Ramos (cell line): ENCODE measurements around the gene PCSK2.

Experiments
- in situ Hi-C: fragments of 300-500 bp; cut with MboI; formaldehyde crosslinking; loops from one replicate; pipeline ENCODE4 v1.14.3; 2022; ENCODE audit warnings: low sequenced_read_pairs; ENCODE audit not compliant: unreplicated experiment

Gene PCSK2

DNA sequence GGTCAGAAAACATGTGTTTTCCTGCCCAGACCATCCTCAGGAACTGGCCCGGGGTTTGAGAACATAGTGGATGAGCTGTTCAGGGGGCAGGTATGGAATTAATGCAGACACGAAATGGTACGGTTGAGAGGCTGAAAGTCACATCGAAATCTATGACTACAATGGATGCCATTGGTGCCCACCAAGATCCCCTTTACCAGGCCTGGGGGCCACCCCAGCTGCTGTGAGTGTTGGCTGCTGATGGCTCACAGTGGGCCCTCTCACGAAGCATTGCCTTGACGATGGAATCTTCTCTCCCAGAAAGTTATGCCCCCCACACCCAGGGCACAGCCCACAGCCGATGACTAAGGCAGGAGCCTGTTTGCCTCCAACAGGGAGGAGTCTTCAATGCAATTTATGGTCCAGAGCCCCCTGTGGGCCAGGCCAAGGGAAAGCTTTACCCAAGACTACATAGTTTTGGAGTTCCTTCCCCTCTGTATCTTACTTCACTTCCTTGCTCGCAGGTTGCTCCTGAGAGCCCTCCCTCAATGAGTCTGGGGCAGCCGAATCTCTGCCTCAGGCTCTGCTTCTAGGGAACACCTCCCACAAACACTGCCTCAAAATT lies 211.7 kb downstream of the PCSK2 start:
- in situ Hi-C loops = no loop called here

DNA sequence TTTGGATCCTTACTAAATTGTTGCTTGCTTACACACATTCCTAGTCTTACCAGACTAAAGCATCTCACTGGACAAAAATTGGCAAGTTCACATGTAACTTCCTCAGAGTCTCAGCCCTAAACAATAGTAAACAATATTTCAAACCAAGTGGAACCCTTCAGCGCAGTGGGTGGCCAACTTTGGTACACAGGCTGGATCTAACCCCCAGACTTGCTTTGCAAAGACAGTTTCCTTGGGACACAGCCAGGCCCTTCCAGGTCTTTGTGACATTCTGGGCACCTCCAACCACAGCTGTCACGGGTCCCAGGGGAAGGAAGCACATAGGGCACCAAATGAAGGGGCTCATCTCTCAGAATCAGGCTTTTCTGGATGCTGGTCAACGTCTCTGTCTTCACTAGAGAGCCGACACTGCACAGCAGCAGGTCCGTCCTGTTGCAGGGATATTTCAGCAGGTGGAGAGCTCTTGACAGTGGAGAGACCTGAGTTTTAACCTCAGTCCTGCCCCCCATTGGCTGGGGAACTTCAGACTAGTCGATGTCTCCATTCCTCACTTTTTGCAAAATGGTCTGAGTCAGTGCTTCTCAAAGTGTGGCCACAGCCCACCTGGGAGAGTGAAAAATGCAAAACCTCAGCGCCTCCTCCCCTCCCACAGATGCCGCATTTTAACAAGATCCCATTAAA lies 212.9 kb downstream of the PCSK2 start:
- in situ Hi-C loops = no loop called here

DNA sequence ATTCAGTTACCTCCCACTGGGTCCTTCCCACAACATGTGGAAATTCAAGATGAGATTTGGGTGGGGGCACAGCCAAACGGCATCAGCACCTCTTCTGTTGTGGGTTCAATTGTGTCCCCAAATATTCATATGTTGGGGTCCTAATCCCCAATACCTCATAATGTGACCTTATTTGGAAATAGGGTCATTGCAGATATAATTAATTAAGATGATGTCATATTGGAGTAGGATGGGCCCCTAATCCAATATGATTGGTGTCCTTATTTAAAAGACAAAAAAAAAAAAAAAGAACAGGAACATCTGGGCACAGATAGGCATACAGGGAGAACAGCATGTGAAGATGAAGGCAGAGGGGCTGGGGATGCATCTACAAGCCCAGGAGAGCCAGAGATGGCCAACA lies 214.9 kb downstream of the PCSK2 start:
- in situ Hi-C loops = no loop called here

DNA sequence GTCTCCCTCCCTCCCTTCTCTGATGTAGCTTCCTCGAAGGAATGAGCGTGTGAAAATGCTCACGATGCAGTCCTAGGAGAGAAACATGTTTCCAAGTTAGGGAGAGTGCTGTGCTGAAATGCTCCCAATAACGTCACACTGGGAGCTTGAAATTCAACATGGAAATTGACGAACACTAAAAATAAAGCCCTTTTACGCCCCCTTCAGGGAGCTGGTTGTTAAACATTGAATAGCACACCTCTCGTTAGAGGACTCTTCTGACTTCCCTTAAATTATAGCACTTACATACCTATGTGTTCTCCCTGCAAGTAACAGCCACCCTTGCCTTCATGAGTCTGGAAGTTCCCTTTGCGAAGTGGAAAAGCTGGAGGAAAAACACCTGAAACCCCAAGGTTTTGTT lies 215.7 kb downstream of the PCSK2 start:
- in situ Hi-C loops = no loop called here

DNA sequence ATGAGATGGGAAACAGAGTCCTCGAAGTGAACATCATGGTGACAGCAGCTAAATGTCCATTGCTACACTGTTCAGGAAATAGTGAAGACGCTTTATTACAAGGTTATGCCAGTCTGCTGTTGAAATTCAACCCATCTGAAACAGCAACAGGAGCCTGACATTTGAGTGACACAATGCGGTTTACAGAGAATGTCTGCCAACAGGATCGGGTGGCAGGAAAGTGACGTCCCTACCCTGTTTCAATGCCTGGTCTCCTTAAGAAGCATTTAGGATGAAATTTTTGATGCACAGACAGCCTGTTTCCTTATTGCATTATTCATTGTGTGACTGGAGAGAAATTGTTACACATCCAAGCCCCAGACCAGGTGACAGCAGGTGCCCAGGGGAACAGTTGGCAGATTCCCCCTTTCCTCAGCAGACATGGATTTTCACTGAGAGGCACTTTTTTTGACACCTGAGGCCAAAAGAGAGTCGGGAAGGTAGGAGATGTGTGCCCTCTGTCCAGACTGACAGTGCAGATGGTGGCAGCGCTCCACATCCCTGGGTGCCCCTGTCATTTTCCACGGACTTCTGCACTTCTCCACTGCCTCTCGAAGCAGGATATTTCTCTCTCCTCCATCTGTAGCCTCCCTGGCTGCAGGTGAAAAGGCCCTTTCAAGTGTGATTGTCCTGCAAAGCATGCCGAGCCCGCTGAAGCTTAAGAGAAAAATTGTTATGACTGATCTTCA lies 216.5 kb downstream of the PCSK2 start:
- in situ Hi-C loops = no loop called here

DNA sequence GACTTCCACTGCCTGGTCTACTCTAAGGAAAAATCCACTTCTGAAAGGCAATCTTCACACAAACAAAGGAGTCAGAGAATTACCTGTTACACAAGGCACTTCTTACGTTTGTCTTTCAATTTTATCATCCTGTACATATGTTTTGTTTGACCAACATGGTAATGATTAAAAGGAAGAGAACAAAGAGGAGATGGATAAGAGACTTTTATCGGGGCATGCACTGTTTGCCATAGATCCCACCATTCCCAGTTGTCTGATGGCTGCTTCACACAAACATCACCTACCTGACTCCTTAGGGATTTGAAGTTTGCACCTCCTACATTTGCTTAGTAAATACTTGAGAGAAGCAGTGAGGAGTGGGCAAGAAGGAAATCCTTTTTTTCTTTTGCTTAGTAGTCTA lies 217.3 kb downstream of the PCSK2 start:
- in situ Hi-C loops = no loop called here

DNA sequence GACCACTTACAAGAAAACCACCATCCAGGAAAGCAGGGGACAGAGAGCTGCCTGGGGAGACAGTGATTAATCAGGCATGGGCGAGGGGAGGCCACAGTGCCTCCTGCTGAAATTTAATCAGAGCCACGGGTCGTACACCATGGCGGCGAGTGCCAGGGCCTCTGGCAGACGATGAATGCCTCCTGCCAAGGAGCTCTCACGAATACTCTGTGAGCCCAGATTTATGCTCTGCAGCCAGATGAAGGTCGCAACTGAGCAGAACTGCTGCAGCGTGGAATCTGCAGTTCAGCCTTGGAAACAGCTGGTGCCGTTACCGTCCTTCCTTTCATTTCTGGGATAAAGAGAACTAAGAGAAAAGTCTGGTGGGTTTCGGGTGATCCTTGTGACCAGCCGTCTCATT lies 218.7 kb downstream of the PCSK2 start:
- in situ Hi-C loops = no loop called here

DNA sequence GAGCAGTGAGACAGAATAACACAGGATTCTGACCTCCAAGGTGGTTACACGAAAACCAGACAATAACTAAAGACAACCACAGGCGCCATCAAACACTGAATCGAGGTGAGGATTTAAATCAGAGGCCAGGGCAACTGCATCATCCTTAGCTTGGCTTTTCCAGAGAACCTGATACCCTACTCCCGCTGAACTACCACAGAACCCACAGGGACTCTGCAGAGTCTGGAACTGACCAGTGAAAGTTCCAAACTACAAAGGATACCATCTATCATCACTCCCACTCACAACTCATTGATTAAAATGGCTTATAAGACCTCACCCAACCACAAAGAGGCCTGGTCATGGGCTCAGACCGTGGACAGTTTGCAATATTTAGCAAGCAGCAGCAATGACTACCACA lies 219.3 kb downstream of the PCSK2 start:
- in situ Hi-C loops = no loop called here

DNA sequence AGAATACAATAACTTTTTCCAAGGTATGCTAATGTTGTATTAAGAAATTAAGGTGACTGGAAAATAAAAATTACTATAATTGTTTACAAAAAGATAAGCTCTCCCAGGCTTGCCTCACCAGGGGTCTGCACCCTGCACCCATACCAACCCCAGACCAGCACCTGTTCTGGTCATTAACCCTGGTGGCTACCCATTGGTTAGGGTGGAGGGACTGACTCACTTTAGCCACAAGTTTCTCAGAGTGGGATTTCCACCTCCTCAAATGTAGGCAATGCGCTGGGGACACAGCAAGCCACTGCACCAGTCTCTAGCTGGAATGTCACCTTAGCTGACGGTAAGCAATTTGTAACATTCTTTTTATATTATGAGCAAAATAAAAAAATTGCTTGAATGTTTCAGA lies 221.2 kb downstream of the PCSK2 start:
- in situ Hi-C loops = no loop called here

DNA sequence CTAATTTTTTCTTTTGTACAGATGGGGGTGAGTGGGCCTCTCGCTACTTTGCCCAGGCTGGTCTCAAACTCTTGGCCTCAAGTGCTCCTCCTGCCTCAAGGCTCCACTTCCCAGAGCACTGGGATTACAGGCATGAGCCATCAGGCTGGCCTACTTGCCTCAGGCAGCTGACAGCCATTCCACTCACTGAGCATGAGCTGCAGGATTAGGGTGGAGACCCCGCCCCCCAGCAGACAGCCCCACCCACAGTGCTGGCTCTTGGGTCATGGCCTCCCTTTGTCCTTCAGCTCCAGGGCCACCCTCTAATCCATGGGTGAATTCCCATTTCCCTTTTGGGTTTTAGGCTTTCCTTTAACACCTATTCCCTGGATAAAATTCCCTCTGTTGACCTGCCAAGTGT lies 222.2 kb downstream of the PCSK2 start:
- in situ Hi-C loops = no loop called here

DNA sequence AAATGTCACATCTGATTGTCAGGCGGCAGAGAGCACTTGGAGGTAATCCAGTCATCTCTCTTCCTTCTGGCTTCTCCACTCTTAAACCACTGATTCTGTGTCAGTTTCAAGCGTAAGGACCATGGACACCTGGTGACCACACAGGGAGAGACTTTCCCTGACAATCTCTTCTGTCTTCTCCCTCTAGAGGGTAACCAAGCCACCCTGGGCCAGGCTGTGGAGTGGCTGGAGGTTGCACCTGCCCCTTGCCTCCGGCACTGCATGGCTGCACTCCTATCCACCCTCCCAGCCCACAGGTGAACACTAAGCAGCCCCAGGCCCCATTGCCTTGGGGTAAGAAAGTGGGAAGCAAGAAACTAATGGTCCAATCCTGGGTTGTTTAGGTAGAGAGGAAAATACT lies 225.6 kb downstream of the PCSK2 start:
- in situ Hi-C loops = no loop called here

DNA sequence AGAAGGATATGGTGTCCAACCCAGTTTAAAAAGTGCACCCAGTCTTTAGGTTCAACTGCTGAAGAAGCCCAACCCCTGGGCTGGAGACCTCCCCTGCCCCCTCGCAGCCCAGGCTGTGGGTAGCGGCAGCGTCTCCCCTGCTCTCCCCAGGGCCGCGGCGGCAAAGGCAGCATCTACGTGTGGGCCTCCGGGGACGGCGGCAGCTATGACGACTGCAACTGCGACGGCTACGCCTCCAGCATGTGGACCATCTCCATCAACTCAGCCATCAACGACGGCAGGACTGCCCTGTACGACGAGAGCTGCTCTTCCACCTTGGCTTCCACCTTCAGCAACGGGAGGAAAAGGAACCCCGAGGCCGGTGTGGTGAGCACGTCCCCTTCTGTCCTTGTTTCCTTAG lies 226.8 kb downstream of the PCSK2 start:
- in situ Hi-C loops = no loop called here

DNA sequence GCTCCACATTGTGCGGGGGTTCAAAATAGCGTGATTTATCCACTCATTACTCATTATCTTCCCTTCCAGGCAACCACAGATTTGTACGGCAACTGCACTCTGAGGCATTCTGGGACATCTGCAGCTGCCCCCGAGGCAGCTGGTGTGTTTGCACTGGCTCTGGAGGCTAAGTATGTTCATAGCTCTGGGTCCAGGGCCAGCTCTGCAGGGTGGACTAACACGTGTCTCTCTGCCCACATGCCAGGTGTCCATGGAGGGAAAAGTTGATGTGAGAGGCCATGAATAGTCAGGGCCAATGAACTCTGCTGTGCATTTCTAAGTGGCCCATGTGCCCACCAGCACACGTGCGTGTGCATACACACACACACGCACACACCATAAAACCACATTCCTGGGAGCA lies 229.4 kb downstream of the PCSK2 start:
- in situ Hi-C loops = no loop called here

DNA sequence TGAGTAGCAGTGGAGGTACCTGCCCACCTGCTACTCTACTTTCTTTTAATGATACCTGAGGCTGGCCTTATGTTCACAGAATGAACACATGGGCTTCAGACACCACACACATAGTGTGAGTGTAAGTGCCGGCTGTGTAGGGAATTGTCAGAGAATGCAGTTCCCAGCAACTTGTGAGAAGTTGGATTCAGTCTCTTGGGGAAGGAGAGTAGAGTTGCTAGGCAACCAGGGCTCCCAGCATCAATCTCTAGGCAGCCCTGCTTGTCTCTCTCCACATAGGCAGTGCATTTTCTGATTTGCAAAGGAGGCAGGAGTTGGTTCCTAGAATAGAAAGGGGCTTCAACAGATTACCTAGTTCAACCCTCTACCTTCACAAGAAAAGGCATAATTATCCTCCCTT lies 230.2 kb downstream of the PCSK2 start:
- in situ Hi-C loops = no loop called here

DNA sequence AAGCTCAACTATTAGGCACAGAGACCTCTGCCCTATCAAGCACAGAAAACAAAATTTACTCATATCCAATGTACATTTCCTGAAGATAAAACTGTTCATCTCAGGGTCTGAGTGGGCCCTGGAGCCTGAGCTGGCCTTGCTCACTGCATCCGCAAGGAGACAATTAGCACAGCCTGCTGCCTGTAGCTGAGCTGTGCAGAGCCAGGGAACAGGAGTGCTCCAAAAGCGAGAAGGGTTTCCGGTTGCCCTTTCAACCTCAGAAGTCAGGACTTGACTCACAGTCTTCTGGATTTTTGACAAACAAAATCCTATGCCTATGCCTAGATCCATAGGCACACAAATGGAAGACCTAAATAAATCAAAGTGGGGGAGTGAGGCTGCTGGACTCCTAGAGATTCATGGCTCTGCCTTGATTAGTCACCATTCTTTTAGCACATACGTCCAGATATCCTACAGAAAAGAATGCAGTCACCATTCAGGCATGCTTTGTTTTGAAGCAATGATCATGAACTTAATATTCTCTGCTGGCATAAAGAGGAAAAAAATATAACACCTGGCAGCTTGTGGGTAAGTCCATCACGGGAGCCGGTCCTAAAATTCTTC lies 230.8 kb downstream of the PCSK2 start:
- in situ Hi-C loops = no loop called here

DNA sequence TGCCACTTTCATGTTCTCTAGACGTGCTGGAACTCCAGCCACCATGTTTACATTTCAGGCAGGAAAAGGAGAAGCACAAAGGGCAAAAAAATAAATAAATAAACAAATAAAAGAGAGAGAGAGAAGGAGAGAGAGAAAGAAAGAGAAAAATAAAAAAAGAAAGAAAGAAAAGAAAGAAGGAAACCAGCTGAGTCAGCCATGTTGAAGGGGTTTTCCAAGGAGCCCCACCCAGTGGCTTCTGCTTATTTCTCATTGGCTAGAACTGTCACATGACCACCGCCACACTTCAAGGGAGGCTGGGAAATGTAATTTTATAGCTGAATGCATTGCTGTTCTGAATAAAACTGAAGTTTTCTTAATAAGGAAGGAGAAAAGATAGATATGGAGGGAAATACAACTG lies 233.3 kb downstream of the PCSK2 start:
- in situ Hi-C loops = no loop called here

DNA sequence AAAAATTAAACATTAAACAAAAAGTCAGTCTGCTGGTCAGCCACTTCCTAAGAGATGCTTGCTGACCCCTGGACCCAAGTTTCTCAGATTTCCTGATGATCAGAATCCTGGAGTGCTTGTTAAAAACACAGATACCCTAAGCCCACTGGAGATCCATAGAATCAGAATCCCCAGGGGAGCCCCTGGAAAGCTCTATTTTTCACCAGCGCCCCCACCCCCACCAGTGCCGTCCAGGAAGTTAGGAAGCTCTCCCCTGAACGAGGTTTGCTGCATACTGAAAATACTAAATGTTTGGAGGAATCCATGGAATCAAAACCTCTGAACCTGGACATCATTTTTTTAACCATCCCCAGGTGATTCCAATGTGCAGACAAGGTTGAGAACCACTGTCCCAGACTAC lies 235.1 kb downstream of the PCSK2 start:
- in situ Hi-C loops = no loop called here

DNA sequence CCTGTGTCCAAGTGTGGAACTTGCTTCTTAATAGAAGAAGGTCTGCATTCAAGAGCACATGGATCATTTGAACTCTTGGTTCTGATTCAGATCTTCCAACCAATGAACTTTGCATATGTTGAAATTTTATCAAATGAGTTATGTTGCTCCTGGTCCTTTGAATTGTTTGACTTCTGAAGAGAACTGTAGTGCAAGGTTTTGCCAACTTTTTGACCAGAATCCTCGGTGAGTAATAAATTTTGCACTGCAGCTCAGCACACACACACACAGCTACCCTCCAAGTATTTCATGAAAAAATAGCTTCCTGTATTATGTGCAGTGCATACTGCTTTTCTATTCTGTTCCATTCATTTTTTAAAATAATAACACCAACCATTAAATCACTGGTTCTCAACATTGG lies 236.9 kb downstream of the PCSK2 start:
- in situ Hi-C loops = no loop called here

DNA sequence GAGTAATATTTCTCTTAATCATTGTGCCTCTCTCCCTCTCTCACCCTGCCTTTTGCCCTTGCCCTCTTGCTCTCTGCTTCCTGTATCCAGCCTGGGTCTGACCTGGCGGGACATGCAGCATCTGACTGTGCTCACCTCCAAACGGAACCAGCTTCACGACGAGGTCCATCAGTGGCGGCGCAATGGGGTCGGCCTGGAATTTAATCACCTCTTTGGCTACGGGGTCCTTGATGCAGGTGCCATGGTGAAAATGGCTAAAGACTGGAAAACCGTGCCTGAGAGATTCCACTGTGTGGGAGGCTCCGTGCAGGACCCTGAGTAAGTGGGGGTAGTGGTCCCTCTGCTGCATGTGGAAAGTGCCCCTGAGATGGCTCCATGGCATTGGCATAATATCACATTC lies 238.4 kb downstream of the PCSK2 start:
- in situ Hi-C loops = no loop called here

DNA sequence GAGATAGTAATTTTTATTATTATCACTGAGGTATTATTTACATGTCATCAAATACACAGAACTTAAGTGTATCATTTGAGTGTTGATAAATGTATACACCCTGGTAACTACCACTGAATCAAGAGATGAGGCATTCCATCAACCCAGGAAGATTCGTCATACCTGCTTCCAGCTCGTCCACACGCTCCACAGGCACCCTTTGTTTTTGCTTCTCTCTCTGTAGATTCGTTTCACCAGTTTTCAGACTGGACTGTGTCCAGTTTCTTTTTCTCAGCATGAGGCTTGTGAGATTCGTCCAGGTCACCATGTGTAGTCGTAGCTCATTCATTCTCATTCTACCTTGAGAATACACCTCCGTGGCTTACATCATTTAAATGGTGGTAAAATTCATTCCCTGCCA lies 239.8 kb downstream of the PCSK2 start:
- in situ Hi-C loops = no loop called here

DNA sequence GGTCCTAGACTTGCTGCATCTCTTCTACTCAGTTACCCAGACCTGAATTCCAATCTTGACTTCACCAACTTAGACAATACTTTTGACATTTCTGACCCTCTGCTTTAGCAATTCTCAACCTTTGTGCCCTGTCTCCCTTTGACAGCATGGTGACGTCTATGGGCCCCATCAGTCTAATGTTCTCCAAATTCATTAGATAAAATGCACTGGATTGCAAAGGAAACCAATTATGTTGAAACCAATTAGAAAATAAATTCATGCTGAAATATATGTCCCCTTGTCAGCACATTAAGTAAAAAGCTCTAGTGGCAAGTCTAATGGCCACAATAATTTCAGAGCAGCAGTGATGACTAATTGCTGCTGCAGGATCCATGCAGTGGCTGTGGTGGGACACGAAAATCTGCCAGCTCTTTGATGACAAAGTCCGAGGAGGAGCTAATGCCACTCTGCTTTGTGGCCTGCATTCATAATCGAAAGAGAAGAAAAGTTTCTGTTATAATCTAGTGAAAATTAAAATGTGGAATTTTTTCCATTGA lies 240.3 kb downstream of the PCSK2 start:
- in situ Hi-C loops = no loop called here
